GM15510 (cell line): ENCODE measurements around the gene LEAP2.

Experiments
- POLR2A ChIP-seq: IDR thresholded peaks from 3 replicates; pipeline ENCODE4 v1.6.1; 2011; ENCODE audit warnings: borderline replicate concordance; ENCODE audit not compliant: insufficient read length; ENCODE audit errors: extremely low read depth

The LEAP2 gene

DNA sequence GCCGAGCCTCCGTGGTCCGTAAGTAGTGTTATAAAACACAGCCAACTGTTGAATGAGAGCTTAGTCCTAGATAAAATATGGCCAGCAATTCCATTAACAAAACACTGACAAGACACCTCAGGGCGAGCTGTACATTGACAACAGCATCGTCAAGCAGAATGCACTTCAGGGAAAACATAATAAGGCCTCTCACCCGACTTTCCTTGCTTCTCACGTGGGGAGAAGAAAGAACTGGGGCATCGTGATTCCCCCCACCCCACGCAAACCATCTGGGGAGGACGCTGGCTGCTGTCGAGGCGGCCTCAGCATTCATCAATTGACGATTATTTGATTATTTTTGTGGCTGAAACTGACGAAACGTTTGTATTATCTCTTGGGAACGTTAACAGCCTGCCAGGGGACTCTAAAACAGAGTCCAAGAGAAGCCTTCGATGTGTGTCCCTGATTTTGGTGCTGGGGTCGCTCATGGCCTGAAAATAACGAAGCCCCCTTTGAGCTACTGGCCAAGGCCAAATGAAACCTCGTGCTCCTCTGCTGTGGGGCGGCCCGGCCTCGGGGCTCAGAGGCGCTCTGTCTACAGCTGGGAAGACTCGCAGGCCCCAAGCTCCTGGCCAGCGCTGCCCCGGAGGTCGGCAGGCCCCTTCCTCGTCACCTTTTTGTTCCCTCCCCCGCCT lies 7.7 kb upstream of the LEAP2 start:
- no peak for TF ChIP-seq POLR2A

DNA sequence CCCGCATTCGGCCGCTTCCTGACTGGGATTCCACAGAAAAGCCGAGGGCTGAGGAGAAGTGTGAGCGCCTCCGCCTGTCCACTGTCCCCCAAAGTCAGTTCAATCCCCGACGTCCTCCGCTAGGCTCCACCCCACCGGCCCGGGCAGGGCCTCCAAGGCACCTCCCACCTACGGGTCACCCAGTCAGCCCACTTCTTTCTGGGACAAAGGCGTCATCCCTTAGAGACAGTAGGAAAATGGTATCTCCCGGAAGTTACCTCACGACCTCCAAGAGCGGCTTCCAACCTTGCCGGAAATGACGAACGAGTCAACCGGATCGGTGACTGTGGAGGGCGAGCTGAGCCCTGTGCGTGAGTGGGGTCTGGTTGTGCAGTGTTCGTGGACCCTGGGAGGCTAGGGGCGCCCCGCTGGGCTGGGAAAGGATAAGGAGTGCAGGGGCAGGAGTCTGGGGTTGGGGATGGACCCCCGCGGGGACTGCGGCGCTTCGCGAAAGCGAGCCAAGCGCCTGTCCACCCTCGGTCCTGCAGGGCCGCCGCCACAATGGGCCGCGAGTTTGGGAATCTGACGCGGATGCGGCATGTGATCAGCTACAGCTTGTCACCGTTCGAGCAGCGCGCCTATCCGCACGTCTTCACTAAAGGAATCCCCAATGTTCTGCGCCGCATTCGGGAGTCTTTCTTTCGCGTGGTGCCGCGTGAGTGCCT lies 7.0 kb upstream of the LEAP2 start, which contains the start of the genes GDF9 and UQCRQ:
Gene GDF9, minus strand, starts transcription at position 128 of the 704 bp plus-strand sequence. CDS start 1,936 bp downstream, outside the sequence.
Gene UQCRQ, plus strand, starts transcription at position 301 of the 704 bp plus-strand sequence. Its CDS starts 240 bp downstream, at position 541.
- peak; percentile 96 for TF ChIP-seq POLR2A

DNA sequence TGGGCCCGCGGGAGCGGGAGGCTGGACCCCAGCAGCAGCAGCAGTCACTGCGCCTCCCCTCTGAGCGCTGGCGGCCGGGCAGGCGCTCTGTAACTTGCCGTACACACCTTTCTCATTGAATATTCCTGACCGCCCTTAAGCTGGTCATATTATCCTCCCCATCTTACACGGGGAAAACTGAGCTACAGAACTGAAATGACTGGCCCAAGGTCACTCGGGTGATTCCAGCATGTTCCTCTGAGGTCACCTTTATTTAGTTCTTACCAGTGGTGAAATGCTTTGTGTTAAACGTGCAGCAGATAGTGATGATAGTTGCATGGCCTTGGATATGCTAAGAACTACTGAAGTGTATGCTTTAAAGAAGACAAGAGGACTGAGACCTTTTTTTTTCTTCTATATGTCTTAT lies 6.4 kb upstream of the LEAP2 start:
- no peak for TF ChIP-seq POLR2A

DNA sequence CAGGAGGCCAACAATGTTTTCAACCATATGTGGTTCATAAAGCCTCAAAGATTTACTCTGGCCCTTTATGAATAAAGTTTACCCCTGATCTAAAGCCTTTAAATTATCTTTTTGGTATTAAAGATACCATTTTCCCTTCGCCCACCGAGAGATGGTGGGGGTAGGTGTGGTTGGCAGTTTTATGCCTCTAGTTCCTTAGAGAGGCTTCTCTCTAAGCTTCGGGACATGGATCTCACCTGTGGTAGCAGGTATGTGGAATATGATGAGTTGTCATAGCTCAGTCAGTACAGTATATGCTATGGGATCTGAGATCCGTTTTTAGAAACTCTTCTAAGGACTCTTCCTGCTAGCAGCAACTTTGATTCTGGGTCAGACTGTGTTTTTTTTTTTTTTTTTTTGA lies 4.7 kb upstream of the LEAP2 start:
- no peak for TF ChIP-seq POLR2A

DNA sequence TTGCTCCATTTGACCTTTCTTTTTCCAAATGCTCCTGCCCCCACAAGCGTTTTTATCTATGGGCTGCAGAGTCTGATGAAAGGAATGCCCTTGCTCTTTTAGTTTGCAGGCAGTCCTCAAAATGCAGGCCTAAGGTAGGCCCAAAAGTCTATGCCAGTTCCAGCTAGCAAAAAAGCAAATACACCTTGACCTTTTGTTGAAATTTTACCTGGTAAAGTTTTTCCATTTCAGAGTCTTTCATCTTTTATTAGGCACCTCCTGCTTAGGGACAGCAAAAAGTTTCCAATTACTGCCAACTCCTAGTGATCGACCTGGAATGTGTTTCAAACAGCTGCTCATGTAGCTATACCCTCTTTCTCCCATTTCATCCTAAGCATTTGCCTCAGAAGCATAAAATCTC lies 2.7 kb upstream of the LEAP2 start:
- no peak for TF ChIP-seq POLR2A

DNA sequence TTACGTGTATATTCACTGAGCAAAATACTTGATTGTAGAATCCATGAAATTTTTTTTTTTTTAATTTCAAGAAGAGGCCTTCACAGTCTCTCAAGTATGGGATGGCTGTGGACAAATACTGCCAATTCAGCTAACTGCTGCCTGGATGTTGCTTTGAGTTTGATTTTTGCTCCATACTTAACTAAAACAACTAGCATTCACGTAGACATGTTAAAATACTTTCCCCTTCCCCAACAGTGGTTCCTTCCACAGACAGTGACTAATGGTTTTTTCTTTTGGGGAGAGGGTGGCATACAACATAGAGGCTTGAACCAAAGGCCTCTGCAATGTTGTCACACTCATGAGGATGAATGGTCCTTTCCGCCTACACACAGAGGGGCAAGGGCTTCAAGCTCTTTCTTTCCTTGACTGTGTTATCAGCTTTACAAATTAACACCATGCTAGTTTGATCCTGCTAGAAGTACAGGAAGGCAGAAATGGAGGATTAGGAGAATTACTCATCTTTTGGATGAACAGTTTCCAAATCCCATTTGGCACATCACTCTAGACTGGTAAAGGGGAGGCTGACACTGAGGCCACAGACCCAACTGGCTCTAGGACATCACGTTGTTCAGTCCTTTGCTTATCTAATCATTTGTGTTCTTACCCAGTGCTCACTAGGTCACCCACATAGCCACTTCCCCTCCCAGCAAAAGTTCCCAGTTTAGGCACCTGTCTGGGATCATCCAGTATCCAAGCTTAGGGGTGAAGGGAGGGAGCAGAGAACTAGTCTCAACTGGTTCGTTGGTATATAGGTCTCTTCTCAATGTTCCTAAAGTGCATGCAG lies 1.8 kb upstream of the LEAP2 start:
- no peak for TF ChIP-seq POLR2A

DNA sequence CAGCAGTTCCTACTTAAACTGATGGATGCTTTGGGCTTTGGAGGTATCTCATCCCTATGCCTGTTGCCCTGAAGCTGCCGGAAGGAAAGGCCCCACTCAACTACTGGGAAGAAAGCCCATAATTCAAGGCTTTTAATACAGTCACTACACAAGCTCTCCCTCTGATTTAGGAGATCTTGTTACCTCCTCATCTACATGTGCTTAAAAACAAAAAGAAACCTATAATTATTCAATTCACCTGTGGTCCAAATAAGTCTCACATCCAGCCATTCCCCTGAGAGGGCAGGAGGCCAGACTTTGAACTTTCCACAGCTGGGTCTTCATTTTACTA lies 715 bp upstream of the LEAP2 start:
- TF ChIP-seq POLR2A: no peak

DNA sequence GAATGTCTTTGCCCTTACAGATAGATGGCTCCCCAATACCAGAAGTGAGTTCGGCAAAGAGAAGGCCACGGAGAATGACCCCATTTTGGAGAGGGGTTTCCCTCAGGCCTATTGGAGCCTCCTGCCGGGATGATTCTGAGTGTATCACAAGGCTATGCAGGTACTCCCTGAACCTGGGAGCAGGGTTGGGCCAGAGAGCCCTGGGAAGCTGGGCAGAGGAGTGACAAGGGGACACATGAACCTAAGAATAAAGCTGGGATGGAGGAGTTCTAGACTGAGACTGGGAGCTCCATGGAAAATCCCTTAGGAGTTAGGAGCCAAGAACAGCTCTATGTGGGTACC lies 433 bp downstream of the LEAP2 start:
- TF ChIP-seq POLR2A: no peak

DNA sequence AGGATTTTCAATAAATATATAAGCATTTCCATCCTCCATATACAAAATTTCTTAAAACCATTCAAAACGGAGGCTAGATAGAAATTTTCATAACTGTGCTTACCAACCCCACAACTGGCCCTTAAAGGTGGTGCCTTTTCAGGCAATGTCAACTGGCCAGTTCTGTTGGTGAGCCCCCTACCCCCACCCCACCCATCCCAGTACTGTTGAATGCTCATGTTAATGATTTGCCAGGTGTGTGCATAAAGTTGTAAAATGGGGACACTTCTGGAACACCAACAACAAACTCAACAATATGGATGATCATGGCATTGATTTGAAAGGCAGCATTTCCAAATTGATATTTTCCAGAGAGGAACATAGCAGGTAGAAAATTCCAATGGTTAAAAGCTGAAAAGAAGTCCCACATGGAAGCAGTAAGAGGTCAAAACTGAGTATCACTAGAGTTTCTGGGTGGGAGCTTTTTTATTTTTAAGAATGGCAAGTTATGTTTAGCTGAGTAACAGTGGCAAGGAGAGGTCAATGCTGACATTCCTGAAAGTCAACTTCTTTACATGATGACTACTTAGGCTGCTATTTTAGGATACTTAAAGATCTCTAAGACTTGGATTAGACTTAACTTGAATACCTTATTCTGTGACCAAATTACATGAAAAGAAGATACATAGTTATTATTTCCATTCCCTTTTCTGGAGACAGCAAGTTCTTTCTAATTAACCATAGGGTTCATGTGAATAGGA lies 2.7 kb downstream of the LEAP2 start:
- no peak for TF ChIP-seq POLR2A

DNA sequence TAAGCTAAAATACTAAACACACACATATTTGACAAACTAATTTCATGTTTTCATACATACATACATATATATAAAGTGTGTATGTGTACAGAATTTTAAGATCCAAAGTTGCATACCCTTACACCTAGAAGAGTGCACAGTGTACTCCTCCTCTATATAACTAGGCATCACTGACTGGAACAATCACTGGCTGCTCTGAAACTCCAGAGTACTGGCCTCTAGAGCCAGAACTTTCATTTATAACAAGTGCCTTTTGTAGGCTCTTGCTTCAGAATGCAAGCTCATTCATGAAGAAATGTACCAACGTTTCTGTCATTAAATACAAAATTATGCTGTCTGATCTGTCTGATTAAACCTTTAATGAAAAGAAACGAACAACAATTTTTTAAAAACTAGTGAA lies 4.0 kb downstream of the LEAP2 start:
- TF ChIP-seq POLR2A: no peak

DNA sequence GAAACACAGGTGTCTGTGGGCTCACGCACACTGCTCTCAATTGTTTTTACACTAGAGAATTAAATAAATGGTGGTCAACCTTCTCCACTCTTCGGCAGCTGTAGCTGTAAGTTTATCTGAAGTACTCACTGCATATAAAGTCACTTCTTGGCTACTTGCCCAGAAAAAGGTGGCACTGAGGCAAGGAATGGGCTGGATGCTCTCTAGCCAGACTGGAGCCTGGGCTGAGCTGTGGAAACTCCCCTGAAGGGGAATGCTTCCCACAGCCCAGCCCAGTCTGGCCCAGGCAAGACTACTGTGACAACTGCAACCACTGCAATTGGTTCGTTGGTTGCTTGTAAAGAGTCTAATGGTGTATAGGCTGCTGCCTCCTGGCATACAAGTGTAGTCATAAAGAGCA lies 4.5 kb downstream of the LEAP2 start:
- no peak for TF ChIP-seq POLR2A

DNA sequence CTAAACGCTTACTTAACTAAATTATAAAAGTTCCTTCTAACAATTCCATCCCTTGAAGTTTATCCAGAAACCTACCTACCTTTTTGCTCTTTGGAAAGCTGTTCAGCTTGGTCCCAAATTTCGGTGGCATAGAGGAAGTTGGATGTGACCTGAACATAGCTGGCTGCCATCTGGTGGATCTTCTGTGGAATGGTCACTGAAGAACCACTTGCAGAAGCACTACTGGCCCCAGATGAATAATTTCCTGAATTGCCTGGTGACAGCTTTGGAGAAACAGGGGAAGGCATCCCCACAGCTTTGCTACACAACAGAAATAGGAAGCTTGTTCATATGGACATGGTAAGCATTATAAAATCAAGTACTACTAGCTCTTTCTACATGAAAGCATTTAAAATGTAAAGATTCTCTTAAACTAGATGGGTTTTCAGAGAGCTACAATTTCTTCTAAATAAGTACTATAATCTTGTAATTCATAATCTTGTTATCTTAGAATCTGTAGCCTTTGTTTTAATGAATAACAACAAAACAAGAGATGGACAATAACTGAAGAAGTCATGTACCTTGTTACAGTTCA lies 9.9 kb downstream of the LEAP2 start:
- TF ChIP-seq POLR2A: no peak

DNA sequence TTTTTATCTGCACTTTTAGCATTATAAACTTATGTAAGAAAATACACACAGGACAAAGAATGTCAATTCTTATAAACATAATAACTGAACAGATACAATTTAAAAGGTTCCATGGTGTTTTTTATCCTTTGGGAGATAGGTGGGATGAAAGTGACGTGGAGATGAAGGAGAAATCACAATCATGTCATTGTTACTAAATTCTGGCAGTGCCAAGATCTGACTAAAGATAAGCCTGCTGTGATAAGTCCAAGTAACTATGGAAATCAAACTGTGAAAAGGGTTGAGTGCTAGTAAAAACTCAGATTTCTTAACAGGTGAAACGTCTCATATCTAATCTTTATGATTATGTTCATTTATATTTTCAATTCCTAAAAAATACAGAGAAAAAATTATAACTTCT lies 11.1 kb downstream of the LEAP2 start:
- TF ChIP-seq POLR2A: no peak

DNA sequence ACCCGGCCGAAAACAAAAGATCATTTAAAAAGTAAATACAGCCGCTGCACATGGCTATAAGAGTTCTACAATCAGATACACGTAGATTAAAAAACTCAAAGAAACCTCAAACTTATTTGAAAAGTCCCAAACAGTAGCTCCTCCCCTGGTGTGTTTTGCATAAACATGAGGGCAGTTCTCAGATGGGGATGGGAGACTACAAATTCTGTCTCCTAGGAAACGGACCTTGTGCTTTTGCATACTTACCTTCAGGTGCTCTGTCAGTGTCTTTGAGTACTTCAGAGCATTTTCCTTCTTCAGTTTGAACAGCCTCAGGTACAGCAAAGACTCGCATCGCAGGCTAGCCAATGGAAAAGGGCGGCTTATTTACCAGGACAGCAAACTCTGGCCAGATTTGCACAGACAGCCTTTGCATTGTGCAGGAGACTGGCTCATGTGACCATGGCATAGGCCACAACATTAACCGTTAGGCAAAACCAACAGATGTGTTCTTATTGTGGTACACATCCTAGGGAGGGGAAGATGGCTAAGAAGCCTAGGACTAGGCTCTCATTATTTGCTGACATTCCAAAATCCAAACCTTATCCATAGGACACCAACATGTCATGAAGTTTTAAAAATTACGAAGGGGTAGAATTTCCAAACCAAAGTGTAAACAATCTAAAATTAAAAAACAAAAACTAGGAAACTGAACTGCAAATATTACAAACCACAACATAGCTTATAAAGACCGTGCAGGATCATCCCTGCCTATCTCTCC lies 12.8 kb downstream of the LEAP2 start:
- TF ChIP-seq POLR2A: no peak
